Measurements from ENCODE around the gene TTC28.

The TTC28 gene

GRCh38 chr22:28407645-28408044, 272.0 kb downstream of the TTC28 start:
- no peak for DNase-seq (ENCODE audit: low read depth in 1 of 2, low spot score in 1 of 2)
- in situ Hi-C loops (cut with HindIII; ENCODE audit: low pct_unique_long_range_greater_than_20kb, low sequenced_read_pairs) = no loop called here
- no peak for TF ChIP-seq JUND (IDR thresholded peaks at IDR 0.05; ENCODE audit: low read depth)

DNA sequence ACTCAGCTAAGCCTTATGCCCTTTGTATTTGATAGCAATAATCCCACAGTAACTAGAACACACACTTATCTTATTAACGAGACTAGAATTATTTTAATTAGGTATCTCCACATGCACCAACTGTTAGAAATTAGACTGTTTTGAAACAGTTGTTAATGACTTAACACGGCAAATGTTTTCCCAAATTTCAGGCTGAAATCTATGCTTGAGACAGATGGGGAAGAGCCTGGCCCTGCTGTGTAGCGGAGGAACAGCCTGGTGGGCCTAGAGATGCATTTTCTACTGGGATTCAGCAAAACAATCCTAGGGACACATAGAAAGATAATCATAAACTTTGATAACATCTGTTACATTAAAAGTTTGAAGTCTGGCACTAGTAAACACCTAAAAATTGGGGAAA, 273.4 kb downstream of the TTC28 start:
- no peak for DNase-seq (ENCODE audit: low read depth in 1 of 2, low spot score in 1 of 2)
- no peak for TF ChIP-seq JUND (IDR thresholded peaks at IDR 0.05; ENCODE audit: low read depth)
- in situ Hi-C loops (cut with HindIII; ENCODE audit: low pct_unique_long_range_greater_than_20kb, low sequenced_read_pairs) = no loop called here

DNA sequence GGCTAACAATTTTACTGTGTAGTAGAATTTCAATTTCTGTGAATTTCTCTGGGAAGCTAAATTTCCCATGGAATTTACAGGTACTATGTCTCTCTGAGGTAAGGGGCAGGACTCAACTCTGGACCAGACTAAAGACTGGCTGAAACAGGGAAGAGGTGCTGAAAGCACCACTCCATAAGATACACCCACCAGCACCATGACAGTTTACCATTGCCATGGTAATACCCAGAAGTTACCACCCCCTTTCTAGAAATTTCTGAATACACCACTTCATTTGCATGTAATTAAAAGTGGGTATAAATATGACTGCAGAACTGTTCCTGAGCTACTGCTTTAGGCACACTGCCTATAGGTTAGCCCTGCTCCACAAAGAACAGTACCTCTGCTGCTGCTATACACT, 274.1 kb downstream of the TTC28 start:
- TF ChIP-seq JUND (IDR thresholded peaks at IDR 0.05; ENCODE audit: low read depth) = no peak
- no peak for DNase-seq (ENCODE audit: low read depth in 1 of 2, low spot score in 1 of 2)
- in situ Hi-C loops (cut with HindIII; ENCODE audit: low pct_unique_long_range_greater_than_20kb, low sequenced_read_pairs) = no loop called here

DNA sequence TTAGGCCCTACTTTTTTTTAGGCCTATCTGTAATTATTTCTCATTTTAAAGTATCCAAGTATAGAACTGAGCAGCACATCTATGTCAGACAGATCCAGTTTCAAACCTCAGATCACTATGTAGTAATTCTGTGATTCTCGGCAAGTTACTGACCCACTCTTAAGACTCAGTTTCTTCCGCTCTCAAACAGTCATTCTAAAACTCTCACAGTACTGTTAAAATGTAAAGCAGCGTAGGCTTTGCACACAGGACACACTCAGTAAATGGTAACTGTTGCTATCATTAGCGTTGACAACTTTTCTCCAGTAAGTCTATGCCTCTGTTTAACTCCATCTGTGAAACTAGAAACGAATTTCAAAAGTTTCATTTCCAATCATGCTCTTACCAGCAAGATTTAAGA, 277.1 kb downstream of the TTC28 start:
- TF ChIP-seq JUND (IDR thresholded peaks at IDR 0.05; ENCODE audit: low read depth) = no peak
- in situ Hi-C loops (cut with HindIII; ENCODE audit: low pct_unique_long_range_greater_than_20kb, low sequenced_read_pairs) = no loop called here
- no peak for DNase-seq (ENCODE audit: low read depth in 1 of 2, low spot score in 1 of 2)

- in situ Hi-C loops (cut with HindIII; ENCODE audit: low pct_unique_long_range_greater_than_20kb, low sequenced_read_pairs) = no loop called here
- DNase-seq (ENCODE audit: low read depth in 1 of 2, low spot score in 1 of 2) = no peak
- no peak for TF ChIP-seq JUND (IDR thresholded peaks at IDR 0.05; ENCODE audit: low read depth)
Measured at GRCh38 chr22:28402060-28402459, 277.6 kb downstream of the TTC28 start.

DNA sequence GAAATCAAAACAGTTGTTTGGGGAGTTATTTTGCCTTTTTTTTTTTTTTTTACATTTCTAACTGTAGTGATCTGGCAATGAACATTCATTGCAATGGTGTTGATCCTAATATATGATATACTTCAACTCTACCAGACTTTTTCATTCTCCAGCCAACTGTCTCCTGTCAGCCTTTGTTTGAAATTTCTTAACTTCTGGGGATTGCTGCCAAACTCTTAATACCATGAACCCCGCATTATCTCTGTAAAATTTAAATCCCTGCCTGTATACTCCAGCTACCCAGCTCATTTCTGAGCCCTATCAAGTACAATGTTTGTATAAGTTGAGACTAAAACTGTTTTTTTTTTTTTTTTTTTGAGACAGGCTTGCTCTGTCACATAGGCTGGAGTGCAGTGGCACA, 280.7 kb downstream of the TTC28 start:
- DNase-seq (ENCODE audit: low read depth in 1 of 2, low spot score in 1 of 2) = no peak
- no peak for TF ChIP-seq JUND (IDR thresholded peaks at IDR 0.05; ENCODE audit: low read depth)
- in situ Hi-C loops (cut with HindIII; ENCODE audit: low pct_unique_long_range_greater_than_20kb, low sequenced_read_pairs) = no loop called here

GRCh38 chr22:28398355-28398754, 281.3 kb downstream of the TTC28 start:
- DNase-seq (ENCODE audit: low read depth in 1 of 2, low spot score in 1 of 2) = no peak
- in situ Hi-C loops (cut with HindIII; ENCODE audit: low pct_unique_long_range_greater_than_20kb, low sequenced_read_pairs) = no loop called here
- no peak for TF ChIP-seq JUND (IDR thresholded peaks at IDR 0.05; ENCODE audit: low read depth)

DNA sequence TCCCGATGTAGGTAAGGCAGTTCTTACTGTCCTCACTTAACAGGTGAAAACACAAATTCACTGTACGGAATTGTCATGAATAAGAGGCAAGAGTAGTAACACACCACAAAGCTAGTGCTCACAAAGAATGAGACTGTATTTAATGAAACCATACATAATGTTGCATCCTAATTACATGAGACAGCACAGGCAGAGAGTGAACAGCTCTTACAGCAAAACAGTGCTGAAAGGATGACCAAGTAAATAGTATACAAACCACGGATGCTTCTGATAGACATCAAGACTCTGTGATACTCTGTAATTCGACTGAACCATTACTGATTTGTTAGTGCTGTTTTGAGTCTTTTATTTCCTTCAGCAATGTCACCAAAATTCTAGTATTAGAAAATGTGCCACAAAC, 282.3 kb downstream of the TTC28 start:
- DNase-seq (ENCODE audit: low read depth in 1 of 2, low spot score in 1 of 2) = no peak
- in situ Hi-C loops (cut with HindIII; ENCODE audit: low pct_unique_long_range_greater_than_20kb, low sequenced_read_pairs) = no loop called here
- TF ChIP-seq JUND (IDR thresholded peaks at IDR 0.05; ENCODE audit: low read depth) = no peak

DNA sequence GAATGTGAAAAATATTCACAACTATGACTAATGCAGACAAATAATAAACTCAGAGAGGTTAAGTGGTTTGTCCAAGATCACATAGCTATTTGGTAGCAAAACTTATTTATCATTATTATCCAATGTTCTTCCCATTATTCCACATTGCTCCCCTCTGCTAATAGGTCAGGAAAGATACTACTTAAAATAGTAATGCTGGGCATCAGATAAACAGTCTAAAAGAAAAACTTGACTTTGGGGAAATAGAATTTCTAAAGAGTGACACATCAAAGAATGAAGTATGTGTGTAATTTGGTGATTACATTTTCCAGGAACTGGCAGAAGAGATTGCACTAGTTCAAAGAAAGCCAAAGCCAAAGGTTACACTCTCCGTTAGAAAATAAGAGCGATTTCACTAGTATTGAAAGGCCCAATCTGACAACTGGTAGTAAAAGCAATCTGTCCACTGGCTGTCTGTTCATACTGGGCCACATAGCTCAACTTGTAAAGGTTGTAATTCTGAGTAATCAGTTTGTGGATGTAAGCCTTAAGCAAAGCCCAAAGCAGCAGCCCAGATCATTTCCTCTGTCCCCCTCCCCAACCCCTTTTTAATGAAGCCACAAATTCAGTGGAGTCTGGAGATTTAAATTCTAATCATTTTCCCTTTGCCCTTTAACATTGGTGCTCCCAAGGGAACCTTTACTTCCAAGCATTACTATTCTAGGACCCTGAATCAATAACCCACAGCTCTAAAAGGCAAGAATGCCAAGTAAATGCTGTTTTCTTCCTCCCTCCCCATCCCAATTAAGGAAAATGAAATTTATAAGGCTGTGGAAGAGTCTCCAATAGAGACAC, 283.5 kb downstream of the TTC28 start:
- DNase-seq (ENCODE audit: low read depth in 1 of 2, low spot score in 1 of 2) = no peak
- no peak for TF ChIP-seq JUND (IDR thresholded peaks at IDR 0.05; ENCODE audit: low read depth)
- in situ Hi-C loops (cut with HindIII; ENCODE audit: low pct_unique_long_range_greater_than_20kb, low sequenced_read_pairs) = no loop called here

DNA sequence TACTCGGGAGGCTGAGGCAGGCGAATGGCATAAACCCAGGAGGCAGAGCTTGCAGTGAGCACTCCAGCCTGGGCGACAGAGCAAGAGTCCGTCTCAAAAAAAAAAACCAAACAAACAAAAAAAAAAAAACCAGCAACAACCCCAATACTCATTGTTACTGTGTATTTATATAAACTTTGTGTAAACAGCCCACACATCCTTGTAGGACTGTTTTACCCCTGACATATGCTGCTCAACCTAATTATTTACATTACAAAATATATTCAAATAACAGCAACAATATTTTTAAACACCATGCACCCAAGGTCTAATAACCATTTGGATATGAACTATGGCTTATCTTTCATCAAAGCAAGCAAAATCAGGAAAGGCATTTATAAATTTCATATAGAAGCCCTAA, 284.1 kb downstream of the TTC28 start:
- TF ChIP-seq JUND (IDR thresholded peaks at IDR 0.05; ENCODE audit: low read depth) = no peak
- in situ Hi-C loops (cut with HindIII; ENCODE audit: low pct_unique_long_range_greater_than_20kb, low sequenced_read_pairs) = no loop called here
- no peak for DNase-seq (ENCODE audit: low read depth in 1 of 2, low spot score in 1 of 2)

DNA sequence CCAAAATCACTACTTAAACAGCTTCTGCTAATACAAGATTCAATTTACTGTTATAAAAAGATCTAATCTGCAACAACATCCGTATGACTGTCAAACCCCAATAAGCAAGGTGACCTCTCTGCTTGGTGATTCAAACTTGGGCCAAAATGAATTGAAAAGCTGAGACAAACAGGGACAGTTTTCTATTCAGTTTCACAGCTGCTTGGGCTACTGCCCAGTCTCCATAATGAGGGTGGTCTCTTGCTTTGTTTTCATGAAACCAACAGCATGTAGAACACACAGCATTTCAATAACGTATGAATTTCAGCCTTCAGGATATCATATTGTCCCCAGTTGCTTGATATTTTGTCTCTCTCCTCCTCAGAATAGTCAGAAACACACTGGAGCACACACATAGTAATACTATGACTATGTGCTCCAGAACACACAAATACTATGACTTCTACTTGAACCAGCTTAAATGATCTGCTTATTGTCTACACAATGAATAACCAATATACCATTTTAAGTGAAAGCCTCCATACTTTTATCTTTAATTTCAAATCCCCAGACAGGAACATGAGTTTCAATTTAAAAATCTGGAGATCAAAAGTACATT, 285.0 kb downstream of the TTC28 start:
- no peak for TF ChIP-seq JUND (IDR thresholded peaks at IDR 0.05; ENCODE audit: low read depth)
- DNase-seq (ENCODE audit: low read depth in 1 of 2, low spot score in 1 of 2) = no peak
- in situ Hi-C loops (cut with HindIII; ENCODE audit: low pct_unique_long_range_greater_than_20kb, low sequenced_read_pairs) = no loop called here

DNA sequence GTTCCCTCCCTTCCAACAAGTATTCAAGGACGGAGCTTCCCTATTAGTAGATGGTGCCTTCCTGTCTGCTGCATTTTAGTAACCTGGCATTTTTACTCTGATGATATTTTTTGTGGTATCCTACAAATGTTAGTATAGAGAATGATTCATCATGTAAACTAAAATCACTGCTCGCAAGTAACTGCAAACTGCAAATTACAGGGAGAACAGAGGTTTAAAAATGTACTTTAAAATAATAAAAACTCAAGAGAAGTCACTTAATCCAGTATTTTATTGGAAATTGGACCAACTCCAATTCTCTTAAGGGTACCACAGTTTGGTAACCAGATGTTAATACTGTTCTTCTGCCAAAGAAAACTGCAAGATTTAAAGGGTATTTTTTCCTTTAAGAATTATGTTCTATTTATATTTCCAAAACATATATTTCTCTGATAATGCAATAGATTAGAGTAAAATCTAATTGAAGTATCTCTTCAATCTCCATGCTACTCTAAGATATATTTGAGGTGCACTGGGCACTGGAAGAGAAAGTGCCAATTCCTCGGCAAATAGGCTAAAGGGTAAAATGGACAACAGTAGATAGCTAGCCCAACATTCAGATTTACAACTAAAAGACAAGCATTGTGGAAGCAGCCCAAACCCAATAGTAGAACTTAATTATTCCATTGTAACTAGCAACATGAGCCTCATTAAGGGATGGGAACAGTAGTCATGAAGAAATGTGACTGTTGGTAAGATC, 298.0 kb downstream of the TTC28 start:
- TF ChIP-seq JUND (IDR thresholded peaks at IDR 0.05; ENCODE audit: low read depth) = no peak
- DNase-seq (ENCODE audit: low read depth in 1 of 2, low spot score in 1 of 2) = no peak
- in situ Hi-C loops (cut with HindIII; ENCODE audit: low pct_unique_long_range_greater_than_20kb, low sequenced_read_pairs) = no loop called here

- no peak for TF ChIP-seq JUND (IDR thresholded peaks at IDR 0.05; ENCODE audit: low read depth)
- in situ Hi-C loops (cut with HindIII; ENCODE audit: low pct_unique_long_range_greater_than_20kb, low sequenced_read_pairs) = no loop called here
- no peak for DNase-seq (ENCODE audit: low read depth in 1 of 2, low spot score in 1 of 2)
Measured at GRCh38 chr22:28379951-28380350, 299.7 kb downstream of the TTC28 start.
